D341Med (cell line): ENCODE measurements around the gene MAPK14.
A peak's percentile ranks its signal among the peaks of the same experiment; 100 is the strongest.

Experiments
- DNase-seq: peaks from one replicate; pipeline ENCODE4 v3.0.0; 2012; ENCODE audit warnings: low spot score

Gene MAPK14

GRCh38 chr6:36104836-36105235 is 77.2 kb downstream of the MAPK14 start:
- peak; percentile 74 for DNase-seq

GRCh38 chr6:36109092-36109491 is 81.5 kb downstream of the MAPK14 start:
- no peak for DNase-seq

- no peak for DNase-seq
Measured at GRCh38 chr6:36110050-36110449, 82.4 kb downstream of the MAPK14 start.

GRCh38 chr6:36110863-36111262 is 83.3 kb downstream of the MAPK14 start:
- DNase-seq = no peak

- DNase-seq = no peak
Measured at GRCh38 chr6:36111526-36111925, 83.9 kb downstream of the MAPK14 start.

- no peak for DNase-seq
Measured at GRCh38 chr6:36113049-36113448, 85.4 kb downstream of the MAPK14 start.

- no peak for DNase-seq
Measured at GRCh38 chr6:36113703-36114102, 86.1 kb downstream of the MAPK14 start.

- no peak for DNase-seq
Measured at GRCh38 chr6:36114798-36115408, 87.3 kb downstream of the MAPK14 start.

GRCh38 chr6:36115412-36115811 is 87.8 kb downstream of the MAPK14 start:
- no peak for DNase-seq

- no peak for DNase-seq
Measured at GRCh38 chr6:36116066-36116864, 88.7 kb downstream of the MAPK14 start.

GRCh38 chr6:36116943-36117342 is 89.3 kb downstream of the MAPK14 start:
- DNase-seq = no peak

GRCh38 chr6:36117658-36118549 is 90.3 kb downstream of the MAPK14 start:
- DNase-seq = no peak

- no peak for DNase-seq
Measured at GRCh38 chr6:36118550-36119107, 91.0 kb downstream of the MAPK14 start.

- no peak for DNase-seq
Measured at GRCh38 chr6:36119209-36119608, 91.6 kb downstream of the MAPK14 start.

GRCh38 chr6:36120018-36120417 is 92.4 kb downstream of the MAPK14 start:
- no peak for DNase-seq

GRCh38 chr6:36120539-36120938 is 92.9 kb downstream of the MAPK14 start:
- no peak for DNase-seq

GRCh38 chr6:36120979-36121786 is 93.6 kb downstream of the MAPK14 start:
- DNase-seq = peak; percentile 51

GRCh38 chr6:36121787-36122494 is 94.3 kb downstream of the MAPK14 start:
- no peak for DNase-seq

GRCh38 chr6:36122495-36123269 is 95.1 kb downstream of the MAPK14 start:
- DNase-seq = no peak
